Umbilical cord (tissue), 2 donors: ENCODE results near the gene ARHGAP22. TPM values are rescaled to one million over a fixed set of nuclear protein-coding genes. Genes with fewer than 3 reads are reported as not detected.

Experiments used
- DNase-seq: peaks from one replicate; pipeline ENCODE4 v3.0.0-alpha.2; 2015; ENCODE audit warnings: low spot score
- total RNA-seq: library from RNA; depleted of rRNA; stranded (reverse); fragments of >200 nt; gene quantifications from one replicate; pipeline ENCODE4 v1.2.3, GENCODE V29; 2014; ENCODE audit warnings: low replicate concordance; ENCODE audit not compliant: insufficient read depth

ARHGAP22 gene
- total RNA-seq, 1 donor from 2014 or later, result 10.4 TPM

GRCh38 chr10:48398261-48398660 is 206.6 kb downstream of the ARHGAP22 start:
- DNase-seq, result no peak

Other genes starting within 250 kb of the ARHGAP22 start
- 4.6 TPM for gene WDFY4, start 79.8 kb upstream of the ARHGAP22 start, total RNA-seq